Muscle of leg (tissue), 11 donors: Measurements from ENCODE around the gene TRIM71. TPM values are rescaled to one million over a fixed set of nuclear protein-coding genes. Genes with fewer than 3 reads are reported as not detected.
"Not testable (repeated sequence)": the region's sequence is repeated elsewhere in the genome, so short reads cannot be mapped to it uniquely, and the experiment has no call there.

Source experiments
- DNase-seq: peaks from one replicate; pipeline ENCODE4 v3.0.0; 2013
- H3K27ac ChIP-seq: one replicate; pipeline ENCODE4 v1.5.1; 2013; ENCODE audit warnings: mild to moderate bottlenecking, low read length, control low read depth
- H3K27me3 ChIP-seq: one replicate; pipeline ENCODE4 v1.6.1; 2013; ENCODE audit warnings: low read length; ENCODE audit not compliant: control insufficient read depth, insufficient read depth
- H3K36me3 ChIP-seq: one replicate; pipeline ENCODE4 v1.6.1; 2013; ENCODE audit warnings: low read length; ENCODE audit not compliant: control insufficient read depth, insufficient read depth
- H3K4me1 ChIP-seq: one replicate; pipeline ENCODE4 v1.6.1; 2013; ENCODE audit warnings: low read length; ENCODE audit not compliant: control insufficient read depth, insufficient read depth
- H3K4me3 ChIP-seq: one replicate; pipeline ENCODE4 v1.5.1; 2013; ENCODE audit warnings: low read length, control low read depth
- H3K9me3 ChIP-seq: replicated peaks from 2 replicates; pipeline ENCODE4 v1.6.1; 2013; ENCODE audit warnings: low read depth, low read length; ENCODE audit not compliant: control insufficient read depth
- WGBS: methylation state at CpG from one replicate; pipeline ENCODE4 v1.1.5; 2013; ENCODE audit warnings: missing lambda C conversion rate; ENCODE audit not compliant: insufficient coverage; 5-methylcytosine and 5-hydroxymethylcytosine counted together
- polyA plus RNA-seq, 8 donors: library from polyadenylated mRNA; unstranded; fragments of 120-200 nt; gene quantifications; one replicate each; pipeline versions ENCODE4 v1.2.1 to v1.2.3, GENCODE V29; 2013; ENCODE audit warnings: inconsistent platforms in 1 of 8, low replicate concordance in 1 of 8; ENCODE audit not compliant: insufficient read length in 8 of 8, insufficient read depth in 1 of 8
- total RNA-seq: library from RNA; stranded (reverse); fragments of 120-200 nt; gene quantifications from one replicate; pipeline ENCODE4 v1.2.4, GENCODE V29; 2013

The TRIM71 gene
- total and polyA plus RNA-seq, 9 donors = 0.13 to 0.44 (median 0.18) TPM

GRCh38 chr3:32819551-32820348 is 2.0 kb downstream of the TRIM71 start:
- H3K36me3 ChIP-seq = no peaks in the 10 kb centered on the region
- no peak for DNase-seq
- H3K27me3 ChIP-seq = peaks cover 74% of the 10 kb centered on the region
- peaks cover 16% of the 10 kb centered on the region for H3K4me1 ChIP-seq
- H3K4me3 ChIP-seq = no peak overlapping the region
- 38% methylated on average over 31 of the region's 41 CpGs for WGBS
- H3K27ac ChIP-seq = no peak overlapping the region
- no peaks in the 10 kb centered on the region for H3K9me3 ChIP-seq

GRCh38 chr3:32820430-32820829 is 2.6 kb downstream of the TRIM71 start:
- no peak for DNase-seq
- Histone ChIP-seq H3K4me1 (peaks cover 16% of the 10 kb centered on the region), H3K36me3 (no peaks in the 10 kb centered on the region), H3K4me3 (no peak overlapping the region), H3K27ac (no peak overlapping the region), H3K27me3 (peaks cover 70% of the 10 kb centered on the region), H3K9me3 (no peaks in the 10 kb centered on the region)
- WGBS = no CpG with 5 or more reads among the region's 2 CpGs

DNA sequence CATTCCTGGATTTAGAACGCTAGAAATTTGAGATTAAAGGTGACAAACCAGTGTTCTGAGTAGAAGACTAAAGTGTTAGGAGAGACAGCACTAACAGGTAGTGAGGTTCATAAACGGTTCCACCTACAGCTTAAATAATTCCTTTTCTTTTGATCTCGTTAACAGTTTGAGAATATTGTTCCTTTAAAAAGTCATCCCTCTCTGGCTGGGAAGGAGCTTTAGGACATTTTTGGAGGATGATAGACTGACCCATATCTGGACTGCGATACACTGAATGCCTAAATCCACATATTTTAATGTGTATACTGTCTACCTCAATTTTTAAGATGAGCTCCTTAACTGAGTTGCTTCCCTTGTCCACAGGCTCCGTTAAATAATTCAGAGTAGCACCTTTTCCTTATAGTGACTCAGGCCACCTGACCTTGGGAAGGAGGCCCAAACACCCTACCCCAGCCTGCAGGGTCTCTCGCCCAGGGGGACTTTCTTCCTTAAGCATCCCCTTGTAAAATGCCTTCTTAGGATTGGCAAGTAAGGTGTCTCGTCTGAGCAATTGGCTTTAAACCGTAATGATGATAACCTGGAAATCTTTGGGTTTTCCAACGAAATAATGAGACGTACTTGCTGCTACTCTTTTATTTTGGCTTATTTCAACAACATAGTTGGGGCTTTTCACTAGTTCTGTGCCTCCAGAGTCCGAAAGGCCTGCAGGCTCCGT is 3.3 kb downstream of the TRIM71 start:
- no peak for DNase-seq
- H3K4me1 ChIP-seq = peaks cover 16% of the 10 kb centered on the region
- no peak overlapping the region for H3K4me3 ChIP-seq
- WGBS = 29% methylated on average over 7 of the region's 12 CpGs
- H3K36me3 ChIP-seq = no peaks in the 10 kb centered on the region
- H3K9me3 ChIP-seq = no peaks in the 10 kb centered on the region
- H3K27me3 ChIP-seq = peaks cover 67% of the 10 kb centered on the region
- H3K27ac ChIP-seq = no peak overlapping the region

DNA sequence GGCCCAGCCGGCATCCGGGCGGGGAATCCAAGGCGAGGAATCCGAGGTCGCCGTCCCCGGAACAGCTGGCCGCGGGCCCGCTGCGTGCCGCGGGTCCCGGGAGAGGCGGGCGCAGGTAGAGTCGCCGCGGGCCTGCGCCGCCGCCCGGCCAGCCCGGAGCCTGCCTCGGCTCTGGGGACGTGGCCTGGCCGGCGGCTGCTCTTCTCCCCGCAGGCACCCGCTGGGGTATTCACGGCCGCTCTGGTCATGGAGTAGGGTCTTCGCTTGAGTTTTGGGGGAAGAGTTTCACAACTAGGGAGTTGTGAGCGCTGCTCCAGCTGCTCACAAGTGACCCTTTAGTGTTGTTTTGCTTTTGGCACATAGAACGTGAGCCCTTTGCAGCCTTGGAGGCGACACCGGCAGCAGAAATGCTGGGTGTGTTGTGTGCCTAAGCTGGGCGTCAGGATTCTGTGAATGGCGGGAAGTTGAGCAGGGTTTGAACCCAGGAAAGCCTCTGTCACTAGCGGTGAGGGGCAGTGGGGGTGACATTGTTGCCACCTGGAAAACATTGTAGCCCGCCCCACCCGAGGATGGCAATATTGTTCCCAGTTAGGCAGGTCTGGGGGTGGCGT is 4.0 kb downstream of the TRIM71 start:
- Histone ChIP-seq H3K9me3 (no peaks in the 10 kb centered on the region), H3K27ac (no peak overlapping the region), H3K36me3 (no peaks in the 10 kb centered on the region), H3K27me3 (peaks cover 63% of the 10 kb centered on the region), H3K4me1 (peaks cover 16% of the 10 kb centered on the region), H3K4me3 (no peak overlapping the region)
- 12% methylated on average over 44 of the region's 44 CpGs for WGBS
- no peak for DNase-seq

- H3K36me3 ChIP-seq = no peaks in the 10 kb centered on the region
- H3K4me1 ChIP-seq = peaks cover 10% of the 10 kb centered on the region
- no peak overlapping the region for H3K27ac ChIP-seq
- no peaks in the 10 kb centered on the region for H3K9me3 ChIP-seq
- WGBS = 56% methylated on average over 1 of the region's 5 CpGs
- no peak for DNase-seq
- H3K27me3 ChIP-seq = peaks cover 58% of the 10 kb centered on the region
- no peak overlapping the region for H3K4me3 ChIP-seq
Observed at GRCh38 chr3:32822609-32823498, 5.1 kb downstream of the TRIM71 start.

DNA sequence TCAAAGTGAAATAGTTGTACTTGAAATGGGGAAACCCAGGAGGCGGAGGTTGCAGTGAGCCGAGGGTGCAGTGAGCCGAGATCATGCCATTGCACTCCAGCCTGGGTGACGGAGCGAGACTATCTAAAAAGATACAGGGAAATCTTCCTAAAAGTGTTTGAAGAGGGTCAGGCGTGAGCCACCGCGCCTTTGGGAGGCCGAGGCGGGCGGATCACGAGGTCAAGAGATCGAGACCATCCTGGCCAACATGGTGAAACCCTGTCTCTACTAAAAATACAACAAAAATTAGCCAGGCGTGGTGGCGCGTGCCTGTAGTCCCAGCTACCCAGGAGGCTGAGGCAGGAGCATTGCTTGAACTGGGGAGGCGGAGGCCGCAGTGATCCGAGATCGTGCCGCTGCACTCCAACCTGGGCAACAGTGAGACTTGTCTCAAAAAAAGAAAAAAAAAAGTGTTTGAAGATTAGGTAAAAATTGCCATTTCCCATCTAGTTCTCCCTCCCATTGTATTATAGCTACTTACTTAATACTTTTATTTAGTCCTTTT is 5.9 kb downstream of the TRIM71 start:
- WGBS = 95% methylated on average over 14 of the region's 21 CpGs
- peaks cover 54% of the 10 kb centered on the region for H3K27me3 ChIP-seq

DNA sequence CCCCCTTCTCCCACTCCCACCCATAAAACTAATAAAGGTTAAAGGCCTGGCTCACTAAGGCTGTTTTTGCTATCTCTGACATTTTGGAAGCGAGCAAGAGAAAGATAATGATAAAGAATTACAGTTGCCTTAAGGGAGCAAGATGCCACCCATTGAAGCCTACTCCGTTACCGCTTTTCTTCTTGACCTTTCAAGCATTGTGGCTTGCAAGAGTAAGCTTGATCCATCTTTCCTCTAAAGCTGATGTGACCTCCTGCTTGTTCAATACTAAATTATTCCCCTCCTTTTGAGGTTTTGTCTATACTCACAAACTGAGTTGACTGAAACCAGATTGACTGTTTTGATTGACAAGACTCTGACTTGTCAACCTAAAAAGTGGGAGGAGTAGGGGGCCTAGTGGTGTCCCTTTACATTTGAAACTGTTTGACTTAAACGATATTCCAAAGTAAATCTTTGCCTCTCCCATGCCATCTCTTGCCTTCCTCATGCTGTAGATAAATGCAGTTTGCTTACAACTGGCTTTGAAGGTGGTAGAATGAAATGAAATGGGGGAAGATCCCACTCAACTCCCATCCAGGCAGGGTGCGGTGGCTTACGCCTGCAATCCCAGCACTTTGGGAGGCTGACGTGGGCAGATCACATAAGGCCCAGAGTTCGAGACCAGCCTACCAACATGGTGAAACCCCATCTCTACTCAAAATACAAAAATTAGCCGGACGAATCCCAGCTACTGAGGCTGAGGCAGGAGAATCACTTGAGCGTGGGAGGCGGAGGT is 8.0 kb downstream of the TRIM71 start:
- WGBS = 100% methylated on average over 2 of the region's 12 CpGs
- H3K27me3 ChIP-seq = peaks cover 33% of the 10 kb centered on the region
- H3K9me3 ChIP-seq = no peaks in the 10 kb centered on the region

More for the DNA sequence above, 5.9 kb downstream of the TRIM71 start:
- H3K36me3 ChIP-seq, H3K4me1 ChIP-seq, DNase-seq, H3K4me3 ChIP-seq, H3K9me3 ChIP-seq, H3K27ac ChIP-seq: not testable (repeated sequence)

DNA sequence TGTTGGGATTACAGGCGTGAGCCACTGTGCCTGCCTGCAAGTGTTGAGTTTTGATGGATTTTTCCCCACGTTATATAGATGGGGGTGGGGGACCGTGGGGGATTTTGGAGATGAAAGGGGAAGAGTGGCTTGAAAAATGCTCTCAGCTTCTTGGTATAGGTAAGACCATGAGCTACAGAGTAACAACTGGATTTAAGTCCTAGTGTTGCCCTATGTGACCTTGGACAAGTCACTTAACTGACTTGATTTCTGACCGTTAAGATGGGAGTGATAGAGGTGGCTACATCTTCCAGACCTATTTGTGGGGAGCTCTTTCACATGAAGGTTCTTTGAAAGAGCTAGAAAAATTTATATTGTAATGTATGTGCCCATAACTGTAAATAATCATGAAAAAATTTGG is 13.3 kb downstream of the TRIM71 start:
- Histone ChIP-seq H3K9me3 (no peaks in the 10 kb centered on the region), H3K36me3 (no peaks in the 10 kb centered on the region), H3K27me3 (peaks cover 31% of the 10 kb centered on the region), H3K27ac (no peak overlapping the region), H3K4me1 (no peaks in the 10 kb centered on the region), H3K4me3 (no peak overlapping the region)
- no peak for DNase-seq
- 82% methylated on average over 3 of the region's 4 CpGs for WGBS

More for the DNA sequence above, 8.0 kb downstream of the TRIM71 start:
- DNase-seq = no peak
- H3K4me3 ChIP-seq = no peak overlapping the region
- no peaks in the 10 kb centered on the region for H3K36me3 ChIP-seq
- no peak overlapping the region for H3K27ac ChIP-seq
- H3K4me1 ChIP-seq = peaks cover 5% of the 10 kb centered on the region

DNA sequence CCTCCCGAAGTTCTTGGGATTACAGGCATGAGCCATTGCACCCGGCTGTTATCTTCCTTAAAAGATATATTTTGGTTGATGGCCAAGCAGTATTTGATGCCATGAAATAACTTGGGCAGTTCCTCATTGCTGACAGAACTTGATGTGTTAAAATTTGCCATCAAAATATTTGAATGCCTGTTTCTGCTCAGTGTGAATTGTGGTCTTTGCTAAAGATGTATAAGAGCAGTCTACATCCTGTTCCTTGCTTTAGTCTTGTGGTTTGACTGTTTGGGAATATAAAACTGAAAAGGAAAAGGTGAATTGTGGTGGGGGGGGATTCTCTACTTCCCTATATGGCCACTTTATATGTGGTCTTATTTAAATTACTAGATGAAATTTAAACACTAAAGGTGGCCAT is 14.0 kb downstream of the TRIM71 start:
- no peaks in the 10 kb centered on the region for H3K9me3 ChIP-seq
- H3K36me3 ChIP-seq = no peaks in the 10 kb centered on the region
- peaks cover 32% of the 10 kb centered on the region for H3K27me3 ChIP-seq
- no peaks in the 10 kb centered on the region for H3K4me1 ChIP-seq
- WGBS = 63% methylated on average over 2 of the region's 2 CpGs
- no peak for DNase-seq
- H3K4me3 ChIP-seq = no peak overlapping the region
- no peak overlapping the region for H3K27ac ChIP-seq
